ENCODE results near the gene RNF182. TPM values are rescaled to one million over a fixed set of nuclear protein-coding genes. Genes with fewer than 3 reads are reported as not detected.

RNF182 gene
- total and polyA plus RNA-seq, 3 experiments from 2014 or later = not detected

GRCh38 chr6:13919861-13920260 lies 4.9 kb upstream of the RNF182 start:
- H3K27ac Mint-ChIP-seq = no peak overlapping the region
- H3K4me3 Mint-ChIP-seq = no peak overlapping the region
- Histone ChIP-seq H3K36me3 (ENCODE audit: insufficient read depth, low read length) (no peaks in the 10 kb centered on the region), H3K27me3 (ENCODE audit: insufficient read depth, low read length, poor library complexity, severe bottlenecking) (peaks cover 9% of the 10 kb centered on the region), H3K4me1 (ENCODE audit: insufficient read depth, low read length) (no peaks in the 10 kb centered on the region), H3K9me3 (ENCODE audit: low read length) (no peaks in the 10 kb centered on the region), H3K4me3 (ENCODE audit: low read length) (no peak overlapping the region), H3K27ac (ENCODE audit: low read depth, low read length) (peak overlapping the region; percentile 41)
- ChIA-PET CTCF (interaction anchor here (1.4 kb wide), 1 partner anchor 11 kb away, joined by 6 read pairs; no protein-coding TSS in a partner anchor), POLR2A (no interaction called here)
- peaks cover 19 to 59% of the 10 kb centered on the region in 2 donors for H3K27me3 Mint-ChIP-seq
- no peaks in the 10 kb centered on the region for H3K36me3 Mint-ChIP-seq
- H3K9me3 Mint-ChIP-seq = no peaks in the 10 kb centered on the region
- DNase-seq = no peak
- peaks cover 7 to 9% (median 8%) of the 10 kb centered on the region in 3 donors for H3K4me1 Mint-ChIP-seq

- no peak overlapping the region for H3K4me3 Mint-ChIP-seq
- no peak overlapping the region for H3K27ac Mint-ChIP-seq
- H3K9me3 ChIP-seq (ENCODE audit: low read length) = no peaks in the 10 kb centered on the region
- no peaks in the 10 kb centered on the region for H3K36me3 ChIP-seq (ENCODE audit: insufficient read depth, low read length)
- peaks cover 22 to 60% of the 10 kb centered on the region in 2 donors for H3K27me3 Mint-ChIP-seq
- no peak for DNase-seq
- H3K4me1 ChIP-seq (ENCODE audit: insufficient read depth, low read length) = peaks cover 6% of the 10 kb centered on the region
- H3K9me3 Mint-ChIP-seq = no peaks in the 10 kb centered on the region
- peaks cover 14% of the 10 kb centered on the region for H3K27me3 ChIP-seq (ENCODE audit: insufficient read depth, low read length, poor library complexity, severe bottlenecking)
- no peak overlapping the region for H3K4me3 ChIP-seq (ENCODE audit: low read length)
- CTCF ChIA-PET = interaction anchor here (3.1 kb wide), 1 partner anchor 10 kb away, joined by 10 read pairs; no protein-coding TSS in a partner anchor
- peak overlapping the region; percentile 41 for H3K27ac ChIP-seq (ENCODE audit: low read depth, low read length)
- peaks cover 12 to 14% (median 13%) of the 10 kb centered on the region in 3 donors for H3K4me1 Mint-ChIP-seq
- no peaks in the 10 kb centered on the region for H3K36me3 Mint-ChIP-seq
- POLR2A ChIA-PET = no interaction called here
Observed at GRCh38 chr6:13920552-13920951, 4.2 kb upstream of the RNF182 start.

GRCh38 chr6:13922750-13923149 lies 2.0 kb upstream of the RNF182 start:
- H3K36me3 ChIP-seq (ENCODE audit: insufficient read depth, low read length) = no peaks in the 10 kb centered on the region
- peaks cover 8% of the 10 kb centered on the region for H3K4me1 ChIP-seq (ENCODE audit: insufficient read depth, low read length)
- H3K9me3 Mint-ChIP-seq = peaks cover 0 to 8% (median 0%) of the 10 kb centered on the region in 5 donors
- no peaks in the 10 kb centered on the region for H3K36me3 Mint-ChIP-seq
- H3K4me3 Mint-ChIP-seq = peak overlapping the region in 1 of 7 donors; percentile 15
- no peak overlapping the region for H3K27ac Mint-ChIP-seq
- H3K4me3 ChIP-seq (ENCODE audit: low read length) = no peak overlapping the region
- peaks cover 36% of the 10 kb centered on the region for H3K27me3 ChIP-seq (ENCODE audit: insufficient read depth, low read length, poor library complexity, severe bottlenecking)
- peaks cover 37 to 73% of the 10 kb centered on the region in 2 donors for H3K27me3 Mint-ChIP-seq
- H3K9me3 ChIP-seq (ENCODE audit: low read length) = no peaks in the 10 kb centered on the region
- POLR2A ChIA-PET = no interaction called here
- H3K4me1 Mint-ChIP-seq = peaks cover 14 to 16% (median 16%) of the 10 kb centered on the region in 3 donors
- no peak for DNase-seq
- CTCF ChIA-PET = interaction anchor here (1.3 to 3.1 kb wide), 2 partner anchors 12 to 49 kb away, joined by 4 to 10 read pairs; no protein-coding TSS in a partner anchor
- H3K27ac ChIP-seq (ENCODE audit: low read depth, low read length) = no peak overlapping the region

GRCh38 chr6:13923527-13924145 lies 1.1 kb upstream of the RNF182 start:
- POLR2A ChIA-PET = no interaction called here
- H3K4me3 Mint-ChIP-seq = peak overlapping the region; percentile 69 to 88 (median 77)
- CTCF ChIA-PET = interaction anchor here (1.0 to 3.1 kb wide), 2 partner anchors 8 to 13 kb away, joined by 3 to 10 read pairs; no protein-coding TSS in a partner anchor

GRCh38 chr6:13924146-13924948 lies 405 bp upstream of the RNF182 start:
- H3K4me3 ChIP-seq (ENCODE audit: low read length) = peak overlapping the region; percentile 48
- H3K4me3 Mint-ChIP-seq = peak overlapping the region; percentile 69 to 88 (median 77)
- H3K4me1 Mint-ChIP-seq = peaks cover 14 to 16% (median 16%) of the 10 kb centered on the region in 3 donors
- H3K36me3 ChIP-seq (ENCODE audit: insufficient read depth, low read length) = no peaks in the 10 kb centered on the region
- peak overlapping the region; percentile 49 for H3K27ac ChIP-seq (ENCODE audit: low read depth, low read length)
- H3K4me1 ChIP-seq (ENCODE audit: insufficient read depth, low read length) = peaks cover 8% of the 10 kb centered on the region
- H3K27me3 ChIP-seq (ENCODE audit: insufficient read depth, low read length, poor library complexity, severe bottlenecking) = peaks cover 40% of the 10 kb centered on the region
- peaks cover 50 to 73% of the 10 kb centered on the region in 2 donors for H3K27me3 Mint-ChIP-seq
- no peaks in the 10 kb centered on the region for H3K36me3 Mint-ChIP-seq
- H3K27ac Mint-ChIP-seq = peak overlapping the region in 5 of 8 donors; percentile 22 to 66 (median 30)
- CTCF ChIA-PET = interaction anchor here (1.0 kb wide), 1 partner anchor 9 kb away, joined by 3 read pairs; no protein-coding TSS in a partner anchor
- H3K9me3 Mint-ChIP-seq = peaks cover 0 to 13% (median 0%) of the 10 kb centered on the region in 5 donors
- H3K9me3 ChIP-seq (ENCODE audit: low read length) = no peaks in the 10 kb centered on the region
- DNase-seq = peak in 3 of 5 donors; percentile 20 to 65 (median 23)
- POLR2A ChIA-PET = no interaction called here

More at GRCh38 chr6:13923527-13924145, 1.1 kb upstream of the RNF182 start:
- H3K9me3 Mint-ChIP-seq = peaks cover 0 to 12% (median 0%) of the 10 kb centered on the region in 5 donors
- peaks cover 43 to 71% of the 10 kb centered on the region in 2 donors for H3K27me3 Mint-ChIP-seq
- no peaks in the 10 kb centered on the region for H3K36me3 Mint-ChIP-seq
- Histone ChIP-seq H3K27ac (ENCODE audit: low read depth, low read length) (peak overlapping the region; percentile 49), H3K9me3 (ENCODE audit: low read length) (no peaks in the 10 kb centered on the region), H3K4me3 (ENCODE audit: low read length) (no peak overlapping the region), H3K27me3 (ENCODE audit: insufficient read depth, low read length, poor library complexity, severe bottlenecking) (peaks cover 40% of the 10 kb centered on the region), H3K4me1 (ENCODE audit: insufficient read depth, low read length) (peaks cover 8% of the 10 kb centered on the region), H3K36me3 (ENCODE audit: insufficient read depth, low read length) (no peaks in the 10 kb centered on the region)
- peaks cover 14 to 16% (median 16%) of the 10 kb centered on the region in 3 donors for H3K4me1 Mint-ChIP-seq
- H3K27ac Mint-ChIP-seq = no peak overlapping the region
- no peak for DNase-seq

DNA sequence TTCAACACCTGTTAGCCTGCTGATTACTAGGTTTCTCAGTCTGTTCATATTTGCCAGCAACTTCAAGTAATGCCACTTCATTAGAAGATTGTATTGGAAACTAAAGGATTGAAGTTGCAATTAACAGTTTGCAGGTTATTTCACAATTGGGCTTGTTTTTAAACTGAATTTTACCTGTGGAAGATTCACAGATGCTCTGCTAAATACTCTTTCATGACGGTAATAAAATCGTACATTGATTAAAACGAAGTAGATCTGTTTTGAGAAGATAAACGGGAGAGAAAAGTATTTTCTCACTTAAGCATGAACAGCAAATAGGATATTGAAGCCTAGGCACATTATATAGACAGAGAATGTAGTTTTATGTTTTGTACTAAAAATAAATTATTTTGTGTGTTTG lies 1.6 kb downstream of the RNF182 start:
- Mint-ChIP-seq H3K27ac (no peak overlapping the region), H3K9me3 (peaks cover 0 to 13% (median 0%) of the 10 kb centered on the region in 5 donors), H3K36me3 (no peaks in the 10 kb centered on the region), H3K4me1 (peaks cover 14 to 16% (median 16%) of the 10 kb centered on the region in 3 donors), H3K4me3 (no peak overlapping the region), H3K27me3 (peaks cover 61 to 80% of the 10 kb centered on the region in 2 donors)
- Histone ChIP-seq H3K4me3 (ENCODE audit: low read length) (no peak overlapping the region), H3K4me1 (ENCODE audit: insufficient read depth, low read length) (peaks cover 8% of the 10 kb centered on the region), H3K27me3 (ENCODE audit: insufficient read depth, low read length, poor library complexity, severe bottlenecking) (peaks cover 40% of the 10 kb centered on the region), H3K36me3 (ENCODE audit: insufficient read depth, low read length) (no peaks in the 10 kb centered on the region), H3K9me3 (ENCODE audit: low read length) (no peaks in the 10 kb centered on the region), H3K27ac (ENCODE audit: low read depth, low read length) (no peak overlapping the region)
- CTCF ChIA-PET = interaction anchor here (1.7 kb wide), 1 partner anchor 18 kb away, joined by 4 read pairs; no protein-coding TSS in a partner anchor
- POLR2A ChIA-PET = no interaction called here
- DNase-seq = no peak

GRCh38 chr6:13927203-13927602 lies 2.5 kb downstream of the RNF182 start:
- H3K36me3 ChIP-seq (ENCODE audit: insufficient read depth, low read length) = no peaks in the 10 kb centered on the region
- H3K27ac Mint-ChIP-seq = no peak overlapping the region
- peaks cover 4 to 13% (median 7%) of the 10 kb centered on the region in 5 donors for H3K9me3 Mint-ChIP-seq
- no peak for DNase-seq
- H3K4me1 ChIP-seq (ENCODE audit: insufficient read depth, low read length) = peaks cover 8% of the 10 kb centered on the region
- no peaks in the 10 kb centered on the region for H3K9me3 ChIP-seq (ENCODE audit: low read length)
- H3K27me3 Mint-ChIP-seq = peaks cover 61 to 87% of the 10 kb centered on the region in 2 donors
- ChIA-PET POLR2A (no interaction called here), CTCF (interaction anchor here (1.7 kb wide), 1 partner anchor 19 kb away, joined by 4 read pairs; no protein-coding TSS in a partner anchor)
- H3K27me3 ChIP-seq (ENCODE audit: insufficient read depth, low read length, poor library complexity, severe bottlenecking) = peaks cover 40% of the 10 kb centered on the region
- H3K36me3 Mint-ChIP-seq = peaks cover 0 to 6% (median 0%) of the 10 kb centered on the region in 3 donors
- peaks cover 14 to 16% (median 16%) of the 10 kb centered on the region in 3 donors for H3K4me1 Mint-ChIP-seq
- no peak overlapping the region for H3K4me3 Mint-ChIP-seq
- no peak overlapping the region for H3K27ac ChIP-seq (ENCODE audit: low read depth, low read length)
- no peak overlapping the region for H3K4me3 ChIP-seq (ENCODE audit: low read length)
